ENCODE data around the gene TC2N.
"Not testable (repeated sequence)": the region's sequence is repeated elsewhere in the genome, so short reads cannot be mapped to it uniquely, and the experiment has no call there.

DNA sequence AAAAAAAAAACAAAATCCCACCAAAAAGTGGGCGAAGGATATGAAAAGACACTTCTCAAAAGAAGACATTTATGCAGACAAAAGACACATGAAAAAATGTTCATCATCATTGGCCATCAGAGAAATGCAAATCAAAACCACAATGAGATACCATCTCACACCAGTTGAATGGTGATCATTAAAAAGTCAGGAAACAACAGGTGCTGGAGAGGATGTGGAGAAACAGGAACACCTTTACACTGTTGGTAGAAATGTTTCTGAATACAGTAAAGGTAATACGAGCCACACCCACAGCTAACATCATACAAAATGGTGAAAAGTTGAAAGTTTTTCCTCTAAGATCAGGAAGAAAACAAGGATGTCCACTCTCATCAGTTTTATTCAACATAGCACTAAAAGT is 127.5 kb downstream of the TC2N start:
- not testable (repeated sequence) for TF ChIP-seq CTCF (IDR thresholded peaks at IDR 0.05); EZH2 (IDR thresholded peaks at IDR 0.05; ENCODE audit: borderline replicate concordance, insufficient read depth, low read depth, low read length, poor library complexity, severe bottlenecking)
